ENCODE measurements around the gene MYH3. TPM values are rescaled to one million over a fixed set of nuclear protein-coding genes. Genes with fewer than 3 reads are reported as not detected.

The MYH3 gene
- total and polyA plus RNA-seq, 10 of the 15 experiments (the other 5 are each of a cell fraction or from before 2014, with no cell fraction given) = 0.14 to 1.4 (median 0.71) TPM

- ChIA-PET SMC1A (ENCODE audit: uncharacterized antibody, unreplicated experiment) (interaction anchor here (1.1 kb wide), 1 partner anchor 11 kb away, joined by 3 read pairs; no protein-coding TSS in a partner anchor), POLR2A (no interaction called here), RAD21 (ENCODE audit: unreplicated experiment) (no interaction called here), CTCF (interaction anchor here (0.9 kb wide), 1 partner anchor 11 kb away, joined by 3 read pairs; no protein-coding TSS in a partner anchor)
- Histone ChIP-seq H3K4me2 (ENCODE audit: control insufficient read depth, insufficient read depth) (no peak overlapping the region), H3K9ac (ENCODE audit: control insufficient read depth, insufficient read depth, low read length) (no peak overlapping the region), H3K9me3 (replicated peaks; ENCODE audit: control insufficient read depth, insufficient read depth, low read length) (no peaks in the 10 kb centered on the region), H3K79me2 (ENCODE audit: control insufficient read depth, insufficient read depth, low read length) (no peaks in the 10 kb centered on the region), H3K36me3 (ENCODE audit: control insufficient read depth in 2 of 2, insufficient read depth in 2 of 2, low read length in 1 of 2) (no peaks in the 10 kb centered on the region), H3K27ac (ENCODE audit: control insufficient read depth, insufficient read depth) (no peak overlapping the region), H3K27me3 (replicated peaks in 1 of 2; ENCODE audit: control insufficient read depth in 2 of 2, insufficient read depth in 2 of 2, low read length in 1 of 2) (no peaks in the 10 kb centered on the region; a peak in 1 of 4 replicates), H4K20me1 (ENCODE audit: control insufficient read depth, insufficient read depth) (no peaks in the 10 kb centered on the region), H3K4me1 (ENCODE audit: control insufficient read depth, insufficient read depth, low read length) (no peaks in the 10 kb centered on the region), H3K4me3 (no peak overlapping the region), H2AFZ (ENCODE audit: control insufficient read depth, low read depth, low read length) (no peak overlapping the region)
- in situ Hi-C loops (cut with MboI) = no loop called here
- BruUV-seq (replicated peaks) = no TSS peak
- intact Hi-C loops (cut with micrococcal nuclease; ENCODE audit: unreplicated experiment) = no loop called here
- 80% methylated on average over 10 of the region's 10 CpGs for WGBS (ENCODE audit: insufficient coverage, insufficient replicate concordance, low lambda C conversion rate, missing lambda C conversion rate)
- ATAC-seq (no peak), DNase-seq (ENCODE audit: low read depth, low spot score) (no peak), FAIRE-seq (no peak)
- TF ChIP-seq RCOR1 (conservative IDR thresholded peaks at IDR 0.05; ENCODE audit: low read depth, low read length) = no peak
- TF ChIP-seq NFYB (IDR thresholded peaks at IDR 0.05; ENCODE audit: insufficient read depth, low read depth, low read length) = no peak
- TF ChIP-seq BHLHE40 (IDR thresholded peaks at IDR 0.05; ENCODE audit: borderline replicate concordance in 1 of 2, low read depth in 2 of 2, low read length in 1 of 2) = no peak
- TF ChIP-seq, protein P1, sequence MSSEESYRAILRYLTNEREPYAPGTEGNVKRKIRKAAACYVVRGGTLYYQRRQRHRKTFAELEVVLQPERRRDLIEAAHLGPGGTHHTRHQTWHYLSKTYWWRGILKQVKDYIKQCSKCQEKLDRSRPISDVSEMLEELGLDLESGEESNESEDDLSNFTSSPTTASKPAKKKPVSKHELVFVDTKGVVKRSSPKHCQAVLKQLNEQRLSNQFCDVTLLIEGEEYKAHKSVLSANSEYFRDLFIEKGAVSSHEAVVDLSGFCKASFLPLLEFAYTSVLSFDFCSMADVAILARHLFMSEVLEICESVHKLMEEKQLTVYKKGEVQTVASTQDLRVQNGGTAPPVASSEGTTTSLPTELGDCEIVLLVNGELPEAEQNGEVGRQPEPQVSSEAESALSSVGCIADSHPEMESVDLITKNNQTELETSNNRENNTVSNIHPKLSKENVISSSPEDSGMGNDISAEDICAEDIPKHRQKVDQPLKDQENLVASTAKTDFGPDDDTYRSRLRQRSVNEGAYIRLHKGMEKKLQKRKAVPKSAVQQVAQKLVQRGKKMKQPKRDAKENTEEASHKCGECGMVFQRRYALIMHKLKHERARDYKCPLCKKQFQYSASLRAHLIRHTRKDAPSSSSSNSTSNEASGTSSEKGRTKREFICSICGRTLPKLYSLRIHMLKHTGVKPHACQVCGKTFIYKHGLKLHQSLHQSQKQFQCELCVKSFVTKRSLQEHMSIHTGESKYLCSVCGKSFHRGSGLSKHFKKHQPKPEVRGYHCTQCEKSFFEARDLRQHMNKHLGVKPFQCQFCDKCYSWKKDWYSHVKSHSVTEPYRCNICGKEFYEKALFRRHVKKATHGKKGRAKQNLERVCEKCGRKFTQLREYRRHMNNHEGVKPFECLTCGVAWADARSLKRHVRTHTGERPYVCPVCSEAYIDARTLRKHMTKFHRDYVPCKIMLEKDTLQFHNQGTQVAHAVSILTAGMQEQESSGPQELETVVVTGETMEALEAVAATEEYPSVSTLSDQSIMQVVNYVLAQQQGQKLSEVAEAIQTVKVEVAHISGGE (CRISPR knock-in tag; IDR thresholded peaks at IDR 0.05) = no peak
- no peak for TF ChIP-seq JUND (IDR thresholded peaks at IDR 0.05; ENCODE audit: low read depth, low read length)
- TF ChIP-seq ETV6 (conservative IDR thresholded peaks at IDR 0.05 in 1 of 2, IDR thresholded peaks at IDR 0.05 in 1 of 2; ENCODE audit: borderline replicate concordance in 1 of 2, low read depth in 1 of 2) = no peak
- no peak for TF ChIP-seq TCF12 (IDR thresholded peaks at IDR 0.05; ENCODE audit: low read depth, low read length)
- TF ChIP-seq, protein P2, sequence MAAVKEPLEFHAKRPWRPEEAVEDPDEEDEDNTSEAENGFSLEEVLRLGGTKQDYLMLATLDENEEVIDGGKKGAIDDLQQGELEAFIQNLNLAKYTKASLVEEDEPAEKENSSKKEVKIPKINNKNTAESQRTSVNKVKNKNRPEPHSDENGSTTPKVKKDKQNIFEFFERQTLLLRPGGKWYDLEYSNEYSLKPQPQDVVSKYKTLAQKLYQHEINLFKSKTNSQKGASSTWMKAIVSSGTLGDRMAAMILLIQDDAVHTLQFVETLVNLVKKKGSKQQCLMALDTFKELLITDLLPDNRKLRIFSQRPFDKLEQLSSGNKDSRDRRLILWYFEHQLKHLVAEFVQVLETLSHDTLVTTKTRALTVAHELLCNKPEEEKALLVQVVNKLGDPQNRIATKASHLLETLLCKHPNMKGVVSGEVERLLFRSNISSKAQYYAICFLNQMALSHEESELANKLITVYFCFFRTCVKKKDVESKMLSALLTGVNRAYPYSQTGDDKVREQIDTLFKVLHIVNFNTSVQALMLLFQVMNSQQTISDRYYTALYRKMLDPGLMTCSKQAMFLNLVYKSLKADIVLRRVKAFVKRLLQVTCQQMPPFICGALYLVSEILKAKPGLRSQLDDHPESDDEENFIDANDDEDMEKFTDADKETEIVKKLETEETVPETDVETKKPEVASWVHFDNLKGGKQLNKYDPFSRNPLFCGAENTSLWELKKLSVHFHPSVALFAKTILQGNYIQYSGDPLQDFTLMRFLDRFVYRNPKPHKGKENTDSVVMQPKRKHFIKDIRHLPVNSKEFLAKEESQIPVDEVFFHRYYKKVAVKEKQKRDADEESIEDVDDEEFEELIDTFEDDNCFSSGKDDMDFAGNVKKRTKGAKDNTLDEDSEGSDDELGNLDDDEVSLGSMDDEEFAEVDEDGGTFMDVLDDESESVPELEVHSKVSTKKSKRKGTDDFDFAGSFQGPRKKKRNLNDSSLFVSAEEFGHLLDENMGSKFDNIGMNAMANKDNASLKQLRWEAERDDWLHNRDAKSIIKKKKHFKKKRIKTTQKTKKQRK (IDR thresholded peaks at IDR 0.05; ENCODE audit: low read depth, low read length) = no peak
- TF ChIP-seq, protein P3, sequence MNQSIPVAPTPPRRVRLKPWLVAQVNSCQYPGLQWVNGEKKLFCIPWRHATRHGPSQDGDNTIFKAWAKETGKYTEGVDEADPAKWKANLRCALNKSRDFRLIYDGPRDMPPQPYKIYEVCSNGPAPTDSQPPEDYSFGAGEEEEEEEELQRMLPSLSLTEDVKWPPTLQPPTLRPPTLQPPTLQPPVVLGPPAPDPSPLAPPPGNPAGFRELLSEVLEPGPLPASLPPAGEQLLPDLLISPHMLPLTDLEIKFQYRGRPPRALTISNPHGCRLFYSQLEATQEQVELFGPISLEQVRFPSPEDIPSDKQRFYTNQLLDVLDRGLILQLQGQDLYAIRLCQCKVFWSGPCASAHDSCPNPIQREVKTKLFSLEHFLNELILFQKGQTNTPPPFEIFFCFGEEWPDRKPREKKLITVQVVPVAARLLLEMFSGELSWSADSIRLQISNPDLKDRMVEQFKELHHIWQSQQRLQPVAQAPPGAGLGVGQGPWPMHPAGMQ (IDR thresholded peaks at IDR 0.05; ENCODE audit: borderline replicate concordance) = no peak
Observed at GRCh38 chr17:10657879-10658278, 770 bp upstream of the MYH3 start.

Data from GM12878 (cell line).